ENCODE data around the gene TMEM150C. TPM values are rescaled to one million over a fixed set of nuclear protein-coding genes. Genes with fewer than 3 reads are reported as not detected.

The TMEM150C gene
- total RNA-seq: not detected

DNA sequence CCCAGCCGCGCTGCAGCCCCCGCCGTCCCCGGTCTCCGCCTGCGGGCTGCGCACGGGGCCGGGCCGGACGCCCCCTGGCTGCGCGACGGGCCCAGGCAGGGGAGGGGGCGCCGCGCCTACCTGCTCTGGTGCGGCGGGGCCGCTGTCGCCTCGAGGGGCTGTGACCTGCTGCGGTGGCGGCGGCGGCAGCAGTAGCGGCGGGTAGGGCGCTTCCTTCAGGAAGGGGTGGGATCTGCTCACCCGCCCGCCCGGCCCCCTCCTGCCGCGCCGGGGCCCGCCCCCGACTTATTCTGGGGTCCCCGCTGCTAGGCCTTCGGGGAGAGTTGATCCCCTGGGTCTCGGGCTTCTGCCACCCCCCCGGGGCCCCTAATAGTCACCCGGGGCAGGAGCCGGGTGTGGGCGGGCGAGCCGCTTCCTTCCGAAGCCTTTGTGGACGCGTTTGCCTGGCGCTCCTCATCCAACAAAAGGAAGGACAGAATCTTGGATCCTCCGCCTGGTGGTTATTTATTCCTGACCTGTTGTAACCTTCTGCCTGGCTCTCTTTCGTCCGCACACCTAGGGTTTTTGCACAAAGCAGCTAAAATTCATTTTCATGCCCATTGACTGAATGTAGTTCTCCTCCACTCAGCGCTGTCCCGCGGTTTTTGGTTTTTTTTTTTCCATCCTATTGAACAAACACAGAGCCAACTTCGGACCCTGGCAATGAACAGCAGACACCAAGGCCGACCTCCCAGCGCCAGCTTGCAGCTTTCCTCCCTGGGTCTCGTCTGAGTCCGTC lies at the start of gene TMEM150C:
Gene TMEM150C (minus strand): TSS at position 203 of the 778 bp plus-strand sequence. CDS start 57,331 bp downstream, outside the sequence.
- Mint-ChIP-seq H3K4me1 (ENCODE audit: low read depth in 2 of 2) (peaks cover 12 to 15% of the 10 kb centered on the region in 2 donors), H3K4me3 (peak within 1 kb of the TSS; percentile 73), H3K36me3 (peaks cover 15% of the 10 kb centered on the region), H3K27me3 (peaks cover 45 to 69% of the 10 kb centered on the region in 2 donors), H3K9me3 (no peaks in the 10 kb centered on the region), H3K27ac (no peak within 1 kb of the TSS)
- DNase-seq (ENCODE audit: low spot score) (no peak), ATAC-seq (peak; percentile 46 to 51)

DNA sequence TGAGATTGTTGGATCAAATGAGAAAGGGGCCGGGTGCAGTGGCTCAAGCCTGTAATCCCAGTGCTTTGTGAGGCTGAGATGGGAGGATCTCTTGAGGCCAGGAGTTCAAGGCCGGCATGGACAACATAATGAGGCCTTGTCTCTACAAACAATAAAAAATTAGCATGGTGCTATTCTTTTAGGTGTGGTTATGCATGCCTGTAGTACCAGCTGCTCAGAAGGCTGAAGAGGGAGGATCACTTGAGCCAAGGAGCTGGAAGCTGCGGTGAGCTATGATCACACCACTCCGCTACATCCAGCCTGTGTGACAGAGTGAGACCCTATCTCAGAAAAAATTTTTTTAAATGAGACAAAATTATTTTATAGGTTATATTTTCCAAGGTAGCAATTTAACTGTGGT lies 49.7 kb upstream of the TMEM150C start:
- no peaks in the 10 kb centered on the region for H3K4me1 Mint-ChIP-seq (ENCODE audit: low read depth in 2 of 2)
- no peak for DNase-seq (ENCODE audit: low spot score)
- no peak overlapping the region for H3K27ac Mint-ChIP-seq
- H3K36me3 Mint-ChIP-seq: no peaks in the 10 kb centered on the region
- no peaks in the 10 kb centered on the region for H3K9me3 Mint-ChIP-seq
- H3K4me3 Mint-ChIP-seq: no peak overlapping the region
- H3K27me3 Mint-ChIP-seq: peaks cover 0 to 3% of the 10 kb centered on the region in 2 donors
- no peak for ATAC-seq

DNA sequence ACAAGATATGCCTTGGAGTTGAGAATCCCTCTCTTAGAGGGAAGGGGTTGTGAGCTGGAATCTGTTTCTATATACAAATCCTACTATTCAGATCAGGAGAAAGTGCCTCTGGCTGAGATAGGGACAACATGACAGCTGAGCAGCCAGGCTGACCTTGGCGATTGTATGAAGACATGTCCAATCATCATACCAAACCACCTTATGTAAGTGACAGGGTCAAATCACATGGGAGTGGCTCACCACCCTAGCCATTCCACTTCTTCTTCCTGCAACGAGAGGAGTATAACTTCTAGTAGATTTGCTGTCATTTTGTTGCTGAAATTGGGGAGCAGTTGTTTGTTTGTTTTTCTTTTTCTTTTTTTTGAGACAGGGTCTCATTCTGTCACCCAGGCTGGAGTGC lies 48.3 kb upstream of the TMEM150C start:
- H3K36me3 Mint-ChIP-seq: no peaks in the 10 kb centered on the region
- H3K9me3 Mint-ChIP-seq: no peaks in the 10 kb centered on the region
- ATAC-seq (no peak), DNase-seq (ENCODE audit: low spot score) (no peak)
- H3K4me1 Mint-ChIP-seq (ENCODE audit: low read depth in 2 of 2): no peaks in the 10 kb centered on the region
- no peaks in the 10 kb centered on the region for H3K27me3 Mint-ChIP-seq
- H3K4me3 Mint-ChIP-seq: no peak overlapping the region
- H3K27ac Mint-ChIP-seq: no peak overlapping the region

DNA sequence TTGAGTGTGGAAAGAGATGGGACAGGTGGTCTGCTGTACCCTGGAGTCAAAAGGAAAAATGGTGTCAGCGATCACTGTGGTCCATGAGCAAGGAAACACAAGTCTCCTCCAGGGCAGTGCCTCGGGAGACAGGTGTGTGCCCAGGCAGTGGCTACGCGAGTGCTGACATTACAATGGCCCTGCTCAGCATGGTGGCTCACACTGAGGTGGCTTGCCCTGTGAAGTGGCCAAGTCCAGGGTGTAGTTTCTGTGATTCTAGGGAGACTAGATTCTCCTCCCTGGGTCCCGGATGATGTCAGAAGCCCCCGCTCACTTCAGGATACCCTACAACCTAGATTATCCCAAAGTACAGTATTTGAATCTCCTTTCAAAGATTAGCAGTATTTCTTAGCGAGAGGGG lies 44.8 kb upstream of the TMEM150C start:
- H3K4me3 Mint-ChIP-seq: no peak overlapping the region
- ATAC-seq (peak in 1 of 2 donors; percentile 7), DNase-seq (ENCODE audit: low spot score) (no peak)
- no peaks in the 10 kb centered on the region for H3K36me3 Mint-ChIP-seq
- peaks cover 0 to 6% of the 10 kb centered on the region in 2 donors for H3K27me3 Mint-ChIP-seq
- no peak overlapping the region for H3K27ac Mint-ChIP-seq
- H3K9me3 Mint-ChIP-seq: no peaks in the 10 kb centered on the region
- no peaks in the 10 kb centered on the region for H3K4me1 Mint-ChIP-seq (ENCODE audit: low read depth in 2 of 2)

DNA sequence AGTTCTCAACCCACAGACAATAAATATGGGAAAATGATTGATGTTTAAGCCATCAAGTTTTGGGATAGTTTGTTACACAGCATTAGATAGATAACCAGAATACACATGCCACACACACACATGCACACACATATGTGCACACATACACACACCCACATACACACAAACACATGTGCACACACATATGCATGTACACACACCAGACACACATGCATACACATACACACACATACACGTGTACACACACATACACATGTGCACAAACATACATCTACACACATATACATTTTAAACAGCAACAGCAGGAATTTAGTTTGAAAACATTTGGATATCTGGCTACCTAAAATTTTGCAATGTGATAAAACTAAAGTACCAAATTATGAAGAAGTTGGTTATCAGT lies 42.7 kb upstream of the TMEM150C start:
- no peak overlapping the region for H3K27ac Mint-ChIP-seq
- no peaks in the 10 kb centered on the region for H3K36me3 Mint-ChIP-seq
- peaks cover 2 to 6% of the 10 kb centered on the region in 2 donors for H3K27me3 Mint-ChIP-seq
- DNase-seq (ENCODE audit: low spot score): no peak
- no peaks in the 10 kb centered on the region for H3K9me3 Mint-ChIP-seq
- H3K4me3 Mint-ChIP-seq: no peak overlapping the region
- H3K4me1 Mint-ChIP-seq (ENCODE audit: low read depth in 2 of 2): no peaks in the 10 kb centered on the region
- ATAC-seq: no peak

DNA sequence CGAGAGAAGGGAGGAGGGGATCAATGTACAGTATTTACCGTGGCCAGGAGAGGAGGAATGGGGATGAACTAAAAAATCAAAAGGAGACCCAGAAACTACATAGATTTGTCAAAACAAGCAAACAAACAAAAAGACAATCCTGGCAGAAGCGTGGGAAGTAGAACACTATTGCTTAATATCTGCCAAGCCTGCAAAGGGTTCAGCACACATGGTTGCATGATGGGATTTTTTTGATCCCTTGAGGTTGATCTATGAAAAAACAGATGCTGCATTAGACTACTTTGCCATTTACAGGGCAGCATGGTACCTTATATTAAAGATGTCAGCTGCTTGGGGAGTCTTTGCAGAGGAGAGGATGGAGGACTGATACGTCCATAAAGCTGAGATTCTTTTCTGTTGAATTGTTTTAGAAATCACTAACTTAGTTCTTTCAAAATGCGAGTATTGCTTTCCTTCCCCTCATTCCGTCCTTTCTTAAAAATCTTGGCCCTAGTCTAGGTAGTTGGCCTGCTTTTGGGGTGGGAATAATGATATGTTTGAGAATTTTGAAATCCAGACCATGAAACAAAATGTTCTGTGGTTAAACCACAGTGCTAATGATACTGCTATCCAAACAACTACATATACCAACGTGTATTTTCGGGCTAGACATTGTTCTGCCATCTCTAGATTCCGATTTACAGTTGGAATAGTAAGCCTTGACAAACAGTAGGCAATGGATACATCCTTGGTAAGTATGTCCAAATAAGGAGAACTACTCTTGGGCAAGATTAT lies 39.6 kb upstream of the TMEM150C start:
- Mint-ChIP-seq H3K36me3 (no peaks in the 10 kb centered on the region), H3K27ac (no peak overlapping the region), H3K4me1 (ENCODE audit: low read depth in 2 of 2) (no peaks in the 10 kb centered on the region), H3K9me3 (no peaks in the 10 kb centered on the region), H3K27me3 (peaks cover 2 to 6% of the 10 kb centered on the region in 2 donors), H3K4me3 (no peak overlapping the region)
- no peak for ATAC-seq
- DNase-seq (ENCODE audit: low spot score): no peak

DNA sequence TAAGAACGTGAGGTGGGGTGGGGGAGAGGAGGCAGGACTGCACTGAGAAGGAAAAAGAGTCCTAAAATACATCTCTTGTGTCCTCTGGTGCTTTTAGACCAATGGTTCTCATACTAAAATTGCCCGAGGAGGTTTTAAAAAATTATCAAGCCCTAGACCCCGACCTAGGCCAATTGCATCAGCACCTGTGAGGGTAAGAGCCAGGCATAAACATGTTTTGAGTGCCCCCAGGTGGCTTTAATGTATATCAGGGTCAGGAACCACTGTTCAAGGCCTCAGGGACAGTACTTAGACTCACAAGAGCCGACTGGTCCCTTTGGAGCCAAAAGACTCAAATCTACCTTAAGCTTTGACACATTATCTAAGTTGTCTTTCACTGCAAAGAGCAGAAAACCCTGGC lies 37.5 kb upstream of the TMEM150C start:
- H3K4me1 Mint-ChIP-seq (ENCODE audit: low read depth in 2 of 2): no peaks in the 10 kb centered on the region
- H3K36me3 Mint-ChIP-seq: no peaks in the 10 kb centered on the region
- H3K9me3 Mint-ChIP-seq: no peaks in the 10 kb centered on the region
- ATAC-seq: no peak
- H3K27me3 Mint-ChIP-seq: peaks cover 4 to 12% of the 10 kb centered on the region in 2 donors
- DNase-seq (ENCODE audit: low spot score): no peak
- no peak overlapping the region for H3K27ac Mint-ChIP-seq
- no peak overlapping the region for H3K4me3 Mint-ChIP-seq

DNA sequence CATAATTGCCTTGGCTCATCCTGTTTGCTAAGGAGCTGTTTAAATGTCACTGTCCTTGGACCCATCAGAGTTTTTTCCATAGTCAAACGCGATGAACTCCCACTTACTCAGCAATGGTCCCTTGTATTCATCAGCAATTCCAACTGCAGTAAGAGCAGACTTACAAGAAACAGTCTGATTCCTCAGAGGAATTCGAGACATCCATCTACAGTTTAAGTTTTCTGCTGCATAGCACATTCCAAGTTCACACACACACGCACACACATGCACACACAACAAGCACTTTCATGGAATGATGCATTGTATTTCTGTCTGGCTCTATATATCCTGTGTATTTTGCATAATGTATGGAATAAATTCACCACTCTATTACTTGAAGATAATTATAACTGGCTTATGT lies 32.7 kb upstream of the TMEM150C start:
- peaks cover 8 to 20% of the 10 kb centered on the region in 2 donors for H3K27me3 Mint-ChIP-seq
- H3K4me1 Mint-ChIP-seq (ENCODE audit: low read depth in 2 of 2): no peaks in the 10 kb centered on the region
- H3K36me3 Mint-ChIP-seq: no peaks in the 10 kb centered on the region
- no peak overlapping the region for H3K4me3 Mint-ChIP-seq
- no peaks in the 10 kb centered on the region for H3K9me3 Mint-ChIP-seq
- DNase-seq (ENCODE audit: low spot score): no peak
- no peak for ATAC-seq
- no peak overlapping the region for H3K27ac Mint-ChIP-seq

DNA sequence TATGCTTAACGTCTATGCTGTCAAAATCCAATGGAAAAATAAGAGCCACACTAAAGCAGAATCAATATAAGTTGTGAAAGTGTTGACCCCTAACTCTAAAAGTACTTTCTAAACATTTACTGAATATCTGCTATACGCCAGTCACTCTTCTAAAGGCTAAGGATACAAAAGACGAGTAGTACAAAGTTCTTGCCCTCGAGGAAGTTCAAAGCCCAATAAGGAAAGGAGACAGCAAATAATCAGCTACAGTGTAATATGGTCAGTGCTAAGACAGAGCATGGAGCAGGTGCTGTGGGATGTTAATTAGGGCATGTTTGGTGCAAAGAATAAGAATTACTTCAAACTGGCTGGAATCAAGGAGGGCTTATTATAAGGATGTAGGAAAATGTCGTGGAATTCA lies 31.6 kb upstream of the TMEM150C start:
- DNase-seq (ENCODE audit: low spot score) (no peak), ATAC-seq (no peak)
- Mint-ChIP-seq H3K4me3 (no peak overlapping the region), H3K27ac (no peak overlapping the region), H3K4me1 (ENCODE audit: low read depth in 2 of 2) (no peaks in the 10 kb centered on the region), H3K36me3 (no peaks in the 10 kb centered on the region), H3K9me3 (no peaks in the 10 kb centered on the region), H3K27me3 (peaks cover 8 to 20% of the 10 kb centered on the region in 2 donors)

DNA sequence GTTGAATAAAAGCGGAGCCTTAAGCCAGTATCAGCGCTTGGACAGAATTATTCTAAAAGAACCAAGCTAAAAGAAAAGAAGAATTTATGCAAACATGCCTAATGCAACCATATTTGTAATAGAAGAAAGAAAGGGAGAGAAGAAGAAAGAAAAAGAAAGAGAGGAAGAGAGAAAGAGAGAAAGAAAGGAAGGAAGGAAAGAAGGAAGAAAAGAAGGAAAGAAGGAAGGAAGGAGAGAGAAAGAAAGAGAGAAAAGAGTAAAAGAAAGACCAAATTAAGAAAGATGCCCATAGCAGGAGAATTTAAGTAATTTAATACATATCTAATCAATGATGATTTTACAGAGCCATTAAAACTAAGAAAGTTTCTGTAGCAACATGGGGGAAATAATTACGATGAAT lies 30.9 kb upstream of the TMEM150C start:
- no peak for DNase-seq (ENCODE audit: low spot score)
- H3K27ac Mint-ChIP-seq: no peak overlapping the region
- no peaks in the 10 kb centered on the region for H3K36me3 Mint-ChIP-seq
- H3K4me3 Mint-ChIP-seq: no peak overlapping the region
- H3K4me1 Mint-ChIP-seq (ENCODE audit: low read depth in 2 of 2): no peaks in the 10 kb centered on the region
- H3K27me3 Mint-ChIP-seq: peaks cover 8 to 20% of the 10 kb centered on the region in 2 donors
- ATAC-seq: no peak
- H3K9me3 Mint-ChIP-seq: no peaks in the 10 kb centered on the region

DNA sequence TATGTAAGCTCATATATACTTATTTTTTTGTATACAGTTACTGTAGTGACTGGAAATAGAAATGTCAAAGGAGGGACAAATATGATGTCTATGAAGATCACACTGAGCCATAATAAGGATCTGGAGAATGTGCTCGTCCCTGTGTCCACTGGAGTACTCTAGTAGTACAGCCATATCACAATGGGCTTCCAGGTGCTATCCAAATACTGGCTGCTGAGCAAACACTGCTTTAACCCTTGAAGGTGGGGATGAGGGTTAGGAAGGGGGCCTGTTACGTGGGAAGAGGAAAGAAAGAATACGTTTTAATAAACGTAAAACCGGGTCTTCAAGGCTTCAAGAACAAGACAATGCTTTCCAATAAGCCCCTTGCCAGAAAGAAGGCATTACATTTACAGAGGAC lies 29.8 kb upstream of the TMEM150C start:
- no peak overlapping the region for H3K4me3 Mint-ChIP-seq
- H3K27me3 Mint-ChIP-seq: peaks cover 8 to 20% of the 10 kb centered on the region in 2 donors
- ATAC-seq (no peak), DNase-seq (ENCODE audit: low spot score) (no peak)
- H3K9me3 Mint-ChIP-seq: no peaks in the 10 kb centered on the region
- H3K27ac Mint-ChIP-seq: no peak overlapping the region
- no peaks in the 10 kb centered on the region for H3K4me1 Mint-ChIP-seq (ENCODE audit: low read depth in 2 of 2)
- no peaks in the 10 kb centered on the region for H3K36me3 Mint-ChIP-seq

DNA sequence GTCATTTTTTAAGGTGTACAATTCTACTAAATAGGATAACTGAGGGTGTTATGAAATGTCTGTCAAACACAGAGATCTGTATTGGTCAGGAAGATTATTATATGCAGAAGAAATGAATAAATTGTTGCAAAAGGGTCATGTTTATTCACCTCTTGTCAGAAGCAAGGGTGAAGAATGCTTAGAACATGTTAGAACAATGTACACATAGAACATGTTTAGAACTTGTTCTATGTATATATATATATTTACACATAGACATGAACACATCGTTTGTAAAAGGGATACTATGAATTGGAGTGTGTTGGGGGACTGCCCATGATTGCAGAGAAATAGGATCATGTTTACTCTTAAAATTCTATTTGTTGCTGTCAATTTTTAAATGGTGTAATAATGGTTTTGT lies 28.0 kb upstream of the TMEM150C start:
- H3K36me3 Mint-ChIP-seq: no peaks in the 10 kb centered on the region

DNA sequence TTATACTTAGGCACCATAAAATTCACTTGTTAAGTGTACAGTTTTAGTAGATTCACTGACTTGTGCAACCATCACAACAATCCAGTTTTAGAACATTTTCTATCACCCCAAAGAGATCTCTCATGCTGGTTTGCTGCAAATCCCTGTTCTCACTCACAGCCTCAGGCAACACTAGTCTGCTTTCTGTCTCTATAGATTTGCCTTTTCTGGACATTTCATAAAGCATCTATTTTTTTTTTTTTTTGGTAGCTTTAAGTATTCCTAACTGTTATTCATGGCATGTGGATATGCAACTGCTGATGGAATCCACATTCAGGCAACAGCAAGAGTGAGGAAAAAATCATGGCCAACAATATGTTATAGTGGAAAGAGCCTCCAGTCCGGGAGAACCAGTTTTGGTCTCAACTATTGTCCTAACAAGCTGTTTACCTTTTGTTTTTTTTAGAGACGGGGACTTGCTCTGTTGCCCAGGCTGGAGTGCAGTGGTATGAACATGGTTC lies 27.0 kb upstream of the TMEM150C start:
- no peak for ATAC-seq
- H3K9me3 Mint-ChIP-seq: no peaks in the 10 kb centered on the region
- no peak overlapping the region for H3K4me3 Mint-ChIP-seq
- no peaks in the 10 kb centered on the region for H3K36me3 Mint-ChIP-seq
- H3K27me3 Mint-ChIP-seq: peaks cover 6 to 20% of the 10 kb centered on the region in 2 donors
- no peak for DNase-seq (ENCODE audit: low spot score)
- H3K27ac Mint-ChIP-seq: no peak overlapping the region
- no peaks in the 10 kb centered on the region for H3K4me1 Mint-ChIP-seq (ENCODE audit: low read depth in 2 of 2)

More for the DNA sequence above, 28.0 kb upstream of the TMEM150C start:
- no peak for ATAC-seq
- Mint-ChIP-seq H3K4me3 (no peak overlapping the region), H3K4me1 (ENCODE audit: low read depth in 2 of 2) (no peaks in the 10 kb centered on the region), H3K27ac (no peak overlapping the region), H3K27me3 (peaks cover 6 to 20% of the 10 kb centered on the region in 2 donors), H3K9me3 (no peaks in the 10 kb centered on the region)
- DNase-seq (ENCODE audit: low spot score): no peak
